Right hindlimb (tissue), 1 donor: ENCODE measurements around the gene TAF6.
"Not testable (repeated sequence)": the region's sequence is repeated elsewhere in the genome, so short reads cannot be mapped to it uniquely, and the experiment has no call there.

Source experiments
- DNase-seq: peaks from one replicate; pipeline ENCODE4 v3.0.0-alpha.2; 2018

The TAF6 gene

GRCh38 chr7:100152404-100152803 is 33.2 kb upstream of the TAF6 start:
- DNase-seq: no peak

GRCh38 chr7:100148559-100149328 is 29.6 kb upstream of the TAF6 start, which contains the start of gene LAMTOR4:
LAMTOR4 (plus strand) TSS chr7:100148918; CDS start chr7:100148973, 55 bp downstream.
- DNase-seq: peak; percentile 99

- DNase-seq: no peak
Measured at GRCh38 chr7:100148225-100148558, 29.0 kb upstream of the TAF6 start.

GRCh38 chr7:100147278-100147677 is 28.1 kb upstream of the TAF6 start:
- no peak for DNase-seq

GRCh38 chr7:100146350-100146749 is 27.2 kb upstream of the TAF6 start:
- DNase-seq: not testable (repeated sequence)

GRCh38 chr7:100142461-100142860 is 23.3 kb upstream of the TAF6 start:
- DNase-seq: no peak

GRCh38 chr7:100141555-100141949 is 22.4 kb upstream of the TAF6 start:
- no peak for DNase-seq

GRCh38 chr7:100137851-100138760 is 18.9 kb upstream of the TAF6 start:
- no peak for DNase-seq

GRCh38 chr7:100132697-100133151 is 13.6 kb upstream of the TAF6 start:
- DNase-seq: peak; percentile 66

- DNase-seq: no peak
Measured at GRCh38 chr7:100132126-100132525, 13.0 kb upstream of the TAF6 start.

GRCh38 chr7:100130608-100131453 is 11.7 kb upstream of the TAF6 start:
- DNase-seq: peak; percentile 83

GRCh38 chr7:100130220-100130607 is 11.1 kb upstream of the TAF6 start:
- not testable (repeated sequence) for DNase-seq

GRCh38 chr7:100128637-100128963 is 9.4 kb upstream of the TAF6 start:
- DNase-seq: no peak

- DNase-seq: peak; percentile 56
Measured at GRCh38 chr7:100127866-100128636, 8.9 kb upstream of the TAF6 start.

- DNase-seq: peak; percentile 94
Measured at GRCh38 chr7:100126931-100127865, 8.0 kb upstream of the TAF6 start, which contains the start of gene MBLAC1. MBLAC1 (plus strand) TSS chr7:100126967; CDS start chr7:100127396, 429 bp downstream.

GRCh38 chr7:100126239-100126930 is 7.2 kb upstream of the TAF6 start:
- DNase-seq: no peak

- no peak for DNase-seq
Measured at GRCh38 chr7:100124301-100125230, 5.4 kb upstream of the TAF6 start.

- no peak for DNase-seq
Measured at GRCh38 chr7:100122568-100122967, 3.4 kb upstream of the TAF6 start.

- no peak for DNase-seq
Measured at GRCh38 chr7:100122067-100122466, 2.9 kb upstream of the TAF6 start.
